ENCODE data around the gene SLC35F2. TPM values are rescaled to one million over a fixed set of nuclear protein-coding genes. Genes with fewer than 3 reads are reported as not detected.

SLC35F2 gene
- total and polyA plus RNA-seq, 2 of the 13 experiments (the other 11 are each of a cell fraction or from before 2014, with no cell fraction given): 5.8 to 20.3 TPM

- Histone ChIP-seq H3K36me3 (replicated peaks in 1 of 2; ENCODE audit: control insufficient read depth in 1 of 2, insufficient read depth in 2 of 2, low read length in 2 of 2) (no peaks in the 10 kb centered on the region), H3K4me3 (replicated peaks in 1 of 3; ENCODE audit: insufficient read depth in 1 of 3, low read depth in 2 of 3, low read length in 3 of 3) (no peak overlapping the region), H4K20me1 (ENCODE audit: insufficient read depth, low read length) (no peaks in the 10 kb centered on the region), H3K79me2 (ENCODE audit: insufficient read depth, low read length) (no peaks in the 10 kb centered on the region), H2AFZ (ENCODE audit: low read length) (no peak overlapping the region), H3K4me1 (ENCODE audit: insufficient read depth, low read length) (no peaks in the 10 kb centered on the region), H3K9me3 (ENCODE audit: low read length) (no peaks in the 10 kb centered on the region), H3K27ac (ENCODE audit: extremely low read length, insufficient read depth, low read length) (no peak overlapping the region), H3K27me3 (ENCODE audit: control insufficient read depth in 1 of 2, insufficient read depth in 2 of 2, low read length in 2 of 2) (peaks cover 0 to 2% of the 10 kb centered on the region in 2 experiments; a peak in 2 of 5 replicates), H3K9ac (ENCODE audit: insufficient read depth, low read depth, low read length) (no peak overlapping the region), H3K4me2 (ENCODE audit: low read depth, low read length) (no peak overlapping the region)
- BruUV-seq (replicated peaks): no TSS peak
- WGBS (ENCODE audit: low lambda C conversion rate): 0% methylated on average over 1 of the region's 1 CpG
- intact Hi-C loops (cut with micrococcal nuclease; ENCODE audit: unreplicated experiment) (no loop called here), in situ Hi-C loops (cut with HindIII; ENCODE audit: extremely low pct_ligation_motif_present, low pct_unique_long_range_greater_than_20kb) (no loop called here)
- no peak for ATAC-seq
- POLR2A ChIA-PET: no interaction called here
- TF ChIP-seq NFYC (CRISPR knock-in tag; IDR thresholded peaks at IDR 0.05) (no peak), ZNF331 (CRISPR knock-in tag; IDR thresholded peaks at IDR 0.05) (no peak), ZNF263 (CRISPR knock-in tag; IDR thresholded peaks at IDR 0.05) (no peak), RARA (CRISPR knock-in tag; IDR thresholded peaks at IDR 0.05) (no peak), NCOA2 (CRISPR knock-in tag; IDR thresholded peaks at IDR 0.05) (no peak), FOSL2 (CRISPR knock-in tag; IDR thresholded peaks at IDR 0.05) (no peak), ZNF547 (CRISPR knock-in tag; IDR thresholded peaks at IDR 0.05) (no peak)
- no peak for FAIRE-seq
- DNase-seq (ENCODE audit: low spot score): no peak
- CTCF ChIA-PET (ENCODE audit: low intra/inter-chr PET ratio, low total read pairs): no interaction called here
Measured at GRCh38 chr11:107756553-107756952, 102.0 kb downstream of the SLC35F2 start.

- Histone ChIP-seq H3K4me3 (replicated peaks in 1 of 3; ENCODE audit: insufficient read depth in 1 of 3, low read depth in 2 of 3, low read length in 3 of 3) (no peak overlapping the region), H3K4me2 (ENCODE audit: low read depth, low read length) (no peak overlapping the region), H3K9ac (ENCODE audit: insufficient read depth, low read depth, low read length) (no peak overlapping the region), H3K4me1 (ENCODE audit: insufficient read depth, low read length) (no peaks in the 10 kb centered on the region), H3K36me3 (replicated peaks in 1 of 2; ENCODE audit: control insufficient read depth in 1 of 2, insufficient read depth in 2 of 2, low read length in 2 of 2) (no peaks in the 10 kb centered on the region), H3K27me3 (ENCODE audit: control insufficient read depth in 1 of 2, insufficient read depth in 2 of 2, low read length in 2 of 2) (peaks cover 2 to 5% of the 10 kb centered on the region in 2 experiments; a peak in 2 of 5 replicates), H3K9me3 (ENCODE audit: low read length) (no peaks in the 10 kb centered on the region), H3K27ac (ENCODE audit: extremely low read length, insufficient read depth, low read length) (no peak overlapping the region), H2AFZ (ENCODE audit: low read length) (no peak overlapping the region), H4K20me1 (ENCODE audit: insufficient read depth, low read length) (no peaks in the 10 kb centered on the region), H3K79me2 (ENCODE audit: insufficient read depth, low read length) (no peaks in the 10 kb centered on the region)
- FAIRE-seq: no peak
- no peak for ATAC-seq
- no TSS peak for BruUV-seq (replicated peaks)
- WGBS (ENCODE audit: low lambda C conversion rate): 4% methylated on average over 2 of the region's 2 CpGs
- DNase-seq (ENCODE audit: low spot score): no peak
- ChIA-PET CTCF (ENCODE audit: low intra/inter-chr PET ratio, low total read pairs) (no interaction called here), POLR2A (no interaction called here)
- intact Hi-C loops (cut with micrococcal nuclease; ENCODE audit: unreplicated experiment) (no loop called here), in situ Hi-C loops (cut with HindIII; ENCODE audit: extremely low pct_ligation_motif_present, low pct_unique_long_range_greater_than_20kb) (no loop called here)
- no peak for TF ChIP-seq TAF1 (CRISPR knock-in tag; IDR thresholded peaks at IDR 0.05)
- no peak for TF ChIP-seq CENPX (CRISPR knock-in tag; IDR thresholded peaks at IDR 0.05)
- no peak for TF ChIP-seq MZF1 (CRISPR knock-in tag; IDR thresholded peaks at IDR 0.05; ENCODE audit: borderline replicate concordance)
- no peak for TF ChIP-seq ZNF605 (CRISPR knock-in tag; IDR thresholded peaks at IDR 0.05)
- TF ChIP-seq SNRNP70 (IDR thresholded peaks at IDR 0.05; ENCODE audit: low read depth, low read length): no peak
- TF ChIP-seq MLX (CRISPR knock-in tag; IDR thresholded peaks at IDR 0.05): no peak
- TF ChIP-seq FOXM1 (CRISPR knock-in tag; IDR thresholded peaks at IDR 0.05): no peak
- no peak for TF ChIP-seq DNMT3B (CRISPR knock-in tag; conservative IDR thresholded peaks at IDR 0.05)
- no peak for TF ChIP-seq ZNF260 (CRISPR knock-in tag; IDR thresholded peaks at IDR 0.05; ENCODE audit: borderline replicate concordance, low read depth)
- TF ChIP-seq TSC22D2 (CRISPR knock-in tag; IDR thresholded peaks at IDR 0.05; ENCODE audit: borderline replicate concordance): no peak
- TF ChIP-seq ZNF761 (CRISPR knock-in tag; conservative IDR thresholded peaks at IDR 0.05): no peak
- TF ChIP-seq ZBTB8A (CRISPR knock-in tag; IDR thresholded peaks at IDR 0.05; ENCODE audit: borderline replicate concordance, low read depth): no peak
- no peak for TF ChIP-seq KDM5B (CRISPR knock-in tag; IDR thresholded peaks at IDR 0.05; ENCODE audit: borderline replicate concordance)
Measured at GRCh38 chr11:107752949-107753822, 105.4 kb downstream of the SLC35F2 start.

All from HepG2 (cell line).